ENCODE measurements around the gene SLC6A1.

DNA sequence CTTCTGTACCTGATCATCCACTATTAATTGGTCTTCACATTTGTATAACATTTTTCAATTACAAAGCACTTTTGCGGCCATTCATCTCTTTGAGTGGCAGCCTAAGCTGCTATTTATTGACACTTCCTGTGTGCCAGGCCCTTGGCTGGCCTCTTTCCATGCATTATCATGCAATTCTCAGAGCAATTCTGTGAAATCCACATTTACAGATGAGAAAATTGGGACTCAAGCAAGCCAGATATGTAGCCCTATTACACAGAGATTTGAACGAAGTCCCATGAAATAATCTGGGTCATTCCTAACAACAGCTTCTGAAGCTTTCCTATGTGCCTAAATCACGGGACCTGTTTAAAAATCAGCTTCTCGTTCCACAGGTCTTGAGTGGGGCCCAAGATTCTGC, 17.4 kb downstream of the SLC6A1 start:
- TF ChIP-seq, protein P1, sequence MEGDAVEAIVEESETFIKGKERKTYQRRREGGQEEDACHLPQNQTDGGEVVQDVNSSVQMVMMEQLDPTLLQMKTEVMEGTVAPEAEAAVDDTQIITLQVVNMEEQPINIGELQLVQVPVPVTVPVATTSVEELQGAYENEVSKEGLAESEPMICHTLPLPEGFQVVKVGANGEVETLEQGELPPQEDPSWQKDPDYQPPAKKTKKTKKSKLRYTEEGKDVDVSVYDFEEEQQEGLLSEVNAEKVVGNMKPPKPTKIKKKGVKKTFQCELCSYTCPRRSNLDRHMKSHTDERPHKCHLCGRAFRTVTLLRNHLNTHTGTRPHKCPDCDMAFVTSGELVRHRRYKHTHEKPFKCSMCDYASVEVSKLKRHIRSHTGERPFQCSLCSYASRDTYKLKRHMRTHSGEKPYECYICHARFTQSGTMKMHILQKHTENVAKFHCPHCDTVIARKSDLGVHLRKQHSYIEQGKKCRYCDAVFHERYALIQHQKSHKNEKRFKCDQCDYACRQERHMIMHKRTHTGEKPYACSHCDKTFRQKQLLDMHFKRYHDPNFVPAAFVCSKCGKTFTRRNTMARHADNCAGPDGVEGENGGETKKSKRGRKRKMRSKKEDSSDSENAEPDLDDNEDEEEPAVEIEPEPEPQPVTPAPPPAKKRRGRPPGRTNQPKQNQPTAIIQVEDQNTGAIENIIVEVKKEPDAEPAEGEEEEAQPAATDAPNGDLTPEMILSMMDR (IDR thresholded peaks at IDR 0.05): no peak
- no peak for TF ChIP-seq POLR2A (IDR thresholded peaks at IDR 0.05)

All from heart left ventricle (tissue), 13 donors.